ENCODE data around the gene MYO16.

The MYO16 gene

DNA sequence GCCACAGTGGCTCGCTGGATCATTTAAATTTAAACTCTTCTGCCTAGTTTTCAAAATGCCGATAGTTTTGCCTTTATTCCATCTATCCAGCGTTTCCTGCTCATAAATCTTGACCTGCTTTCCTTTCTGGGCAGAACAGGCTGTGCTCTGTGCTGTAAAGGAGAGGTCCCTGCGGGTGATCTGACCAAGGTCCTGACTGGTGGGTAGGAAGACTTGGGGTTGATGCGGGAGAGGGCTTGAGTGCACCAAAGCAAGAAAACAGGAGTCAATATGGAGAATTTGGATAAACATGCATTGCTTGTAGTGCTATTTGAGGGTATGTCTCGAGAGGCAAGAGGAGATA, 533.6 kb downstream of the MYO16 start:
- Histone ChIP-seq H3K9ac (ENCODE audit: low read depth, low read length) (no peak overlapping the region), H3K27ac (ENCODE audit: low read depth, low read length) (no peak overlapping the region)

DNA sequence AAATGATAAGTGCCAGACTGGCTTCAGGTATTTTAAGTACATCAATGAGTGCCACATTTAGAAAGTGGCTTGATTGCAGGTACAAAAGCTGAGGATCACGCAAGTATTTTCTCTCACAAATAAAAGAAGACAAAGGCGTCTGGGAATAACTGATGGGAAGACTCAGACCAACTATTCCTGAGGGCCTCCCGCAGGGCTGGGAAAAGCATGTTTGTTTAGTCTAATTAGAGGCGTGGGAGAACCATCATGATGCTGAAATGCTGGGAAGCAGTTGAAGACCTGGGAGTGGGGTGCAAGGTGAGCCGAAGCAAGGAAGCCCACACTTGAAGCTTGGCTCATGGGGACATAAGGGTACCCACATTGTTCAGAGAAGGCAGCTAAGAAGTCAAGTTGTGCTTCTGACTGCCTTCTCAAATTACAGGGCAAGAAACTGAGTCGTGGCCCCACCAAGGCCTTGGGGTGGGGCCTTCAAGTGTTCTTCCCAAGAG, 536.0 kb downstream of the MYO16 start:
- no peak overlapping the region for H3K4me3 ChIP-seq (ENCODE audit: low read length)
- H3K4me1 ChIP-seq (ENCODE audit: insufficient read depth, low read length): peaks cover 7% of the 10 kb centered on the region
- WGBS: 56% methylated on average over 6 of the region's 6 CpGs
- no peak overlapping the region for H3K27ac ChIP-seq (ENCODE audit: low read depth, low read length)
- no peaks in the 10 kb centered on the region for H3K27me3 ChIP-seq (ENCODE audit: insufficient read depth, low read length)
- no peaks in the 10 kb centered on the region for H3K36me3 ChIP-seq (ENCODE audit: insufficient read depth, low read length)
- H3K9ac ChIP-seq (ENCODE audit: low read depth, low read length): no peak overlapping the region
- no peaks in the 10 kb centered on the region for H3K9me3 ChIP-seq (ENCODE audit: insufficient read depth, low read depth, low read length)

More for the DNA sequence above, 533.6 kb downstream of the MYO16 start:
- H3K4me1 ChIP-seq (ENCODE audit: insufficient read depth, low read length): peaks cover 14% of the 10 kb centered on the region
- H3K36me3 ChIP-seq (ENCODE audit: insufficient read depth, low read length): no peaks in the 10 kb centered on the region
- H3K27me3 ChIP-seq (ENCODE audit: insufficient read depth, low read length): no peaks in the 10 kb centered on the region
- WGBS: 88% methylated on average over 6 of the region's 6 CpGs
- no peak overlapping the region for H3K4me3 ChIP-seq (ENCODE audit: low read length)
- no peaks in the 10 kb centered on the region for H3K9me3 ChIP-seq (ENCODE audit: insufficient read depth, low read depth, low read length)

- Histone ChIP-seq H3K9ac (ENCODE audit: low read depth, low read length) (no peak overlapping the region), H3K27me3 (ENCODE audit: insufficient read depth, low read length) (no peaks in the 10 kb centered on the region), H3K4me1 (ENCODE audit: insufficient read depth, low read length) (peaks cover 5% of the 10 kb centered on the region; the same call in 1 of the 2 replicates), H3K4me3 (ENCODE audit: low read length) (no peak overlapping the region), H3K27ac (ENCODE audit: low read depth, low read length) (no peak overlapping the region), H3K36me3 (ENCODE audit: insufficient read depth, low read length) (no peaks in the 10 kb centered on the region), H3K9me3 (ENCODE audit: insufficient read depth, low read depth, low read length) (no peaks in the 10 kb centered on the region)
- 64% methylated on average over 2 of the region's 2 CpGs for WGBS
These were observed 537.4 kb downstream of the MYO16 start for GRCh38 chr13:109166804-109167203.

- Histone ChIP-seq H3K9ac (ENCODE audit: low read depth, low read length) (no peak overlapping the region), H3K27me3 (ENCODE audit: insufficient read depth, low read length) (no peaks in the 10 kb centered on the region), H3K9me3 (ENCODE audit: insufficient read depth, low read depth, low read length) (no peaks in the 10 kb centered on the region), H3K36me3 (ENCODE audit: insufficient read depth, low read length) (no peaks in the 10 kb centered on the region), H3K27ac (ENCODE audit: low read depth, low read length) (no peak overlapping the region), H3K4me3 (ENCODE audit: low read length) (no peak overlapping the region), H3K4me1 (ENCODE audit: insufficient read depth, low read length) (no peaks in the 10 kb centered on the region)
- 100% methylated on average over 2 of the region's 2 CpGs for WGBS
These were observed 542.7 kb downstream of the MYO16 start for GRCh38 chr13:109172136-109172535.

GRCh38 chr13:109175666-109176065, 546.3 kb downstream of the MYO16 start:
- Histone ChIP-seq H3K27me3 (ENCODE audit: insufficient read depth, low read length) (no peaks in the 10 kb centered on the region), H3K36me3 (ENCODE audit: insufficient read depth, low read length) (no peaks in the 10 kb centered on the region), H3K9ac (ENCODE audit: low read depth, low read length) (no peak overlapping the region), H3K4me3 (ENCODE audit: low read length) (no peak overlapping the region), H3K9me3 (ENCODE audit: insufficient read depth, low read depth, low read length) (no peaks in the 10 kb centered on the region), H3K4me1 (ENCODE audit: insufficient read depth, low read length) (peaks cover 5% of the 10 kb centered on the region), H3K27ac (ENCODE audit: low read depth, low read length) (no peak overlapping the region)
- 96% methylated on average over 5 of the region's 5 CpGs for WGBS

- WGBS: 34% methylated on average over 4 of the region's 4 CpGs
- H3K4me3 ChIP-seq (ENCODE audit: low read length): no peak overlapping the region
- no peaks in the 10 kb centered on the region for H3K36me3 ChIP-seq (ENCODE audit: insufficient read depth, low read length)
- H3K27me3 ChIP-seq (ENCODE audit: insufficient read depth, low read length): no peaks in the 10 kb centered on the region
- H3K27ac ChIP-seq (ENCODE audit: low read depth, low read length): peak overlapping the region; percentile 16; the same call in 1 of the 2 replicates
- peaks cover 20% of the 10 kb centered on the region for H3K4me1 ChIP-seq (ENCODE audit: insufficient read depth, low read length)
- H3K9ac ChIP-seq (ENCODE audit: low read depth, low read length): no peak overlapping the region
- no peaks in the 10 kb centered on the region for H3K9me3 ChIP-seq (ENCODE audit: insufficient read depth, low read depth, low read length)
These were observed 551.6 kb downstream of the MYO16 start for GRCh38 chr13:109180905-109181425.

- no peaks in the 10 kb centered on the region for H3K27me3 ChIP-seq (ENCODE audit: insufficient read depth, low read length)
- 71% methylated on average over 10 of the region's 11 CpGs for WGBS
- H3K36me3 ChIP-seq (ENCODE audit: insufficient read depth, low read length): no peaks in the 10 kb centered on the region
- no peak overlapping the region for H3K4me3 ChIP-seq (ENCODE audit: low read length)
- no peaks in the 10 kb centered on the region for H3K9me3 ChIP-seq (ENCODE audit: insufficient read depth, low read depth, low read length)
- H3K9ac ChIP-seq (ENCODE audit: low read depth, low read length): no peak overlapping the region
- peaks cover 20% of the 10 kb centered on the region for H3K4me1 ChIP-seq (ENCODE audit: insufficient read depth, low read length)
- no peak overlapping the region for H3K27ac ChIP-seq (ENCODE audit: low read depth, low read length)
These were observed 553.5 kb downstream of the MYO16 start for GRCh38 chr13:109182777-109183465.

DNA sequence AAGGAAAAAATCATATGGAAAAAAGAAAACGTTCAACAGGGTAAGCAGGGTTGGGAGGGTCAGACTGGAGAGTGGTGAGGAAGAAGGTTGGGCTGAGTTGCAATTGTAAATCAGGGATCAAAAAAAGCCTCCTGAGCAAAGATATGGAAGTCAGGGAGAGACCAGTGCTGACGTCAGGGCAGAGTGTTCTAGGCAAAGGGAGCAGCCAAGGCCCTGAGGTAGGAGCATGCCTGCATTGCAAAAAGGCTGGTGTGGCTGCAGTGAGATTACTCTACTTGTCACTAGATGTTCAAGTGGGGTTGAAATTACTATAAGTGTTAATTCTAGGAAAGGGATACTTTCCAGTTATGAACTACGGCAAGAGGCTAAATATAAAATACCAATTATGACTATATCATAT, 562.0 kb downstream of the MYO16 start:
- H3K4me3 ChIP-seq (ENCODE audit: low read length): no peak overlapping the region
- H3K36me3 ChIP-seq (ENCODE audit: insufficient read depth, low read length): no peaks in the 10 kb centered on the region
- H3K9me3 ChIP-seq (ENCODE audit: insufficient read depth, low read depth, low read length): no peaks in the 10 kb centered on the region
- no peak overlapping the region for H3K9ac ChIP-seq (ENCODE audit: low read depth, low read length)
- WGBS: 69% methylated on average over 2 of the region's 3 CpGs
- peaks cover 22% of the 10 kb centered on the region for H3K4me1 ChIP-seq (ENCODE audit: insufficient read depth, low read length)
- H3K27me3 ChIP-seq (ENCODE audit: insufficient read depth, low read length): no peaks in the 10 kb centered on the region
- H3K27ac ChIP-seq (ENCODE audit: low read depth, low read length): no peak overlapping the region

DNA sequence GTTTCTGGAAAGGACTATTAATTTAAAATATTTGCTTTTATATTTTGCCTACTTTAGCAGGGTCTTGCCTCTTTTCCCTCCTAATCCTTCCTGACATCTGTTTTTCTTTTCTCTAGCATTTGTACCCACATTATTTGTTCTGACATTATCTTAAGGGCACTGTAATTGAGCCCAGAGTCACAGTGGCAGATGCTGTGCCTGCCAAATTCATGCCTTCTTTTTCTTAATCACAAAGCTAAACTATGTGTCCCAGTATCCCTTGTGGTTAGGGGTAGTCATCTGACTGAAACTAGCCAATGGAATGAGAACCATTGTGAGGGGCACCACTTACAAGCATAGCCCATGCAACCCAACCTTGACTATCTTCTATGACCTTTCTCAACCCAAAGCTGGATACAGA, 562.9 kb downstream of the MYO16 start:
- no peak overlapping the region for H3K27ac ChIP-seq (ENCODE audit: low read depth, low read length)
- no peak overlapping the region for H3K4me3 ChIP-seq (ENCODE audit: low read length)
- H3K9me3 ChIP-seq (ENCODE audit: insufficient read depth, low read depth, low read length): no peaks in the 10 kb centered on the region
- H3K36me3 ChIP-seq (ENCODE audit: insufficient read depth, low read length): no peaks in the 10 kb centered on the region
- H3K9ac ChIP-seq (ENCODE audit: low read depth, low read length): no peak overlapping the region
- H3K4me1 ChIP-seq (ENCODE audit: insufficient read depth, low read length): peaks cover 30% of the 10 kb centered on the region
- no peaks in the 10 kb centered on the region for H3K27me3 ChIP-seq (ENCODE audit: insufficient read depth, low read length)

DNA sequence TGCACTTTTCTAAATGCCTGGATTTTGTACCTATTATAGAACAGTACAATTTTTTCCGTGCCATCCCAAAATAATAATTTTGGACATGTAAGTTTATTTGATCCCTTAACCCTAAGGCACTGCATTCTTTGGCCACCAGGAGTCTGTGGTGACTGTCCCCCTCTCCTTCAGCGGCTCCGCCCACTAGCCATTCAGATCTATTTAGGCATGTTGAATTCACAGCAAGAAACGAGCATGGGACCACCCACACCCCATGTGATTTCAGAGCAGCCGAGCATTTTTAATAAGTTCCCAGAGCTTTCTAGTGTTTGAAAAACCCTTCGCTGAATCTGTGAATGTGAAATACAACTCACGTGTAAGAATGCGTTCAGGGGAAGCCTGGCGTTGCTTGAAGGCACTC, 567.5 kb downstream of the MYO16 start:
- Histone ChIP-seq H3K4me1 (ENCODE audit: insufficient read depth, low read length) (peaks cover 38% of the 10 kb centered on the region), H3K36me3 (ENCODE audit: insufficient read depth, low read length) (no peaks in the 10 kb centered on the region), H3K4me3 (ENCODE audit: low read length) (no peak overlapping the region), H3K9me3 (ENCODE audit: insufficient read depth, low read depth, low read length) (no peaks in the 10 kb centered on the region), H3K27me3 (ENCODE audit: insufficient read depth, low read length) (no peaks in the 10 kb centered on the region), H3K9ac (ENCODE audit: low read depth, low read length) (no peak overlapping the region), H3K27ac (ENCODE audit: low read depth, low read length) (no peak overlapping the region)
- 75% methylated on average over 8 of the region's 9 CpGs for WGBS

DNA sequence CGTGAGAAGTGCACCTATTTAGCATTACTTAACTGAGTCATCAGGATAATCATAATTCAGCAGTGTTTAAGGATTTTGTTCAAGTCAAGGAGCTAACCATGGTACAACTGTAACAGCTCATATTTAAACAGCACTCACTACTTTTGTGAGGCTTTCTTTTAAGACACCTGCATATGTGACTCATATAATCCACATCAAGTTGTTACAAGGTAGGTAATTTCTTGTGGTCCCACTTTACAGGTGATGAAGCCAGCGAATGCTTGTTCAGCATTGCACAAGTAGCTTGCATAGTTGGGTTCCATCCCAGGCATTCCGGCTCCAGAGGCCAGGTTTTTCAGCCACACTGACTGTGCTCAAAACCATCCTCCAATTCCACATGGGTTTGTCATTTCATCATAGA, 569.2 kb downstream of the MYO16 start:
- H3K9me3 ChIP-seq (ENCODE audit: insufficient read depth, low read depth, low read length): no peaks in the 10 kb centered on the region
- H3K27ac ChIP-seq (ENCODE audit: low read depth, low read length): no peak overlapping the region
- no peak overlapping the region for H3K4me3 ChIP-seq (ENCODE audit: low read length)

GRCh38 chr13:109199280-109199679, 569.9 kb downstream of the MYO16 start:
- Histone ChIP-seq H3K4me3 (ENCODE audit: low read length) (no peak overlapping the region), H3K36me3 (ENCODE audit: insufficient read depth, low read length) (no peaks in the 10 kb centered on the region), H3K27ac (ENCODE audit: low read depth, low read length) (no peak overlapping the region), H3K9me3 (ENCODE audit: insufficient read depth, low read depth, low read length) (no peaks in the 10 kb centered on the region), H3K9ac (ENCODE audit: low read depth, low read length) (no peak overlapping the region), H3K4me1 (ENCODE audit: insufficient read depth, low read length) (peaks cover 28% of the 10 kb centered on the region), H3K27me3 (ENCODE audit: insufficient read depth, low read length) (no peaks in the 10 kb centered on the region)
- 83% methylated on average over 4 of the region's 4 CpGs for WGBS

More for the DNA sequence above, 569.2 kb downstream of the MYO16 start:
- no peaks in the 10 kb centered on the region for H3K27me3 ChIP-seq (ENCODE audit: insufficient read depth, low read length)
- H3K36me3 ChIP-seq (ENCODE audit: insufficient read depth, low read length): no peaks in the 10 kb centered on the region
- no peak overlapping the region for H3K9ac ChIP-seq (ENCODE audit: low read depth, low read length)
- H3K4me1 ChIP-seq (ENCODE audit: insufficient read depth, low read length): peaks cover 29% of the 10 kb centered on the region
- 93% methylated on average over 3 of the region's 3 CpGs for WGBS

All from HUES64 (cell line).